ENCODE data around the gene ABCG1. TPM values are rescaled to one million over a fixed set of nuclear protein-coding genes. Genes with fewer than 3 reads are reported as not detected.

The ABCG1 gene
- total RNA-seq, 1 donor from 2014 or later: 1.3 TPM

DNA sequence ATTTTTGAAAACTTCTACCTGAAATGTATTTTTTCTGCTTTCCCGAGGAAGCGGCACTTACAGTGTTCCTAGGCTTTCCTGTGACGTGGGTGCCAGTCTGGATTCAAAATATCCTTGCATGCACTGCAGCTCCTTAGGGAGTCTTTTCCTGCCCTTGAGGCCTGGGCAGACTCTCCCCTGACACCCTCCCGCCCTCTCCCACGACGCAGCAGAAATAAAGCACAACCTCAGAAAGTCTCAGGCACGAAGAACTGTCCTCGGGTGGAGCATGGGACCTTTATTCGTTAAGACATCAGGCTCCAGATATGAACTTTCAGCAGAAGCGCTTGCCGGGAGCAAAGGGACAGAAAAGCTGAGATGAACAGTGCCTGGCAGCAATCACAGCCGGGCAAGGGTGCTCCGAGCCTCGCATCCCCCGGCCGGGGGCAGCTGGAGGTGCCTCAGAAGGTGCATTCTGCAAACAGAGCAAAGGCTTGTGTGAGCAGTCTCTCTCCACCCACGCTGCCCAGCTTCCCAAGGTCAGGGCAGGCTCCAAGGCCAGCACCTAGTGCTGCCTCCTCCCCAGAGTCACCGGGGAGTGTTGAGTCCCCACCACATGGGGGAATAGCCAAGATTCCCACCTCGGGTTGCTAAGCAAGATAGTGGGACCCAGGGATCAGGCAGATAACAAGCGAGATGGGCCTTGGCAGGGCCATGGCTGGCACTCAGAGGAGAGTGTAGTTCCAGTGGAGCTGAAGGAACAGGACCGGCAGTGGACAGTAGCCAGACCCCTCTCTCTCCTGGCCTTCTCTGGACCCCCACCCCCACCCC, 93.1 kb downstream of the ABCG1 start:
- Mint-ChIP-seq H3K4me3 (ENCODE audit: unreplicated experiment) (no peak overlapping the region), H3K9me3 (ENCODE audit: unreplicated experiment) (no peaks in the 10 kb centered on the region), H3K4me1 (ENCODE audit: low read depth, unreplicated experiment) (peaks cover 8% of the 10 kb centered on the region), H3K27me3 (ENCODE audit: low read depth, unreplicated experiment) (peaks cover 57% of the 10 kb centered on the region), H3K36me3 (ENCODE audit: low read depth, unreplicated experiment) (no peaks in the 10 kb centered on the region), H3K27ac (ENCODE audit: unreplicated experiment) (no peak overlapping the region)
- Histone ChIP-seq H2AFZ (ENCODE audit: low read depth, low read length) (no peak overlapping the region), H3K4me1 (ENCODE audit: insufficient read depth, low read length) (peaks cover 3% of the 10 kb centered on the region), H3K36me3 (ENCODE audit: insufficient read depth, low read length) (no peaks in the 10 kb centered on the region), H3K9ac (ENCODE audit: low read length) (no peak overlapping the region), H3K4me2 (ENCODE audit: low read length) (no peak overlapping the region), H3K9me3 (ENCODE audit: insufficient read depth, low read depth, low read length) (no peaks in the 10 kb centered on the region), H3K27ac (ENCODE audit: low read depth, low read length) (no peak overlapping the region), H3K4me3 (ENCODE audit: insufficient read depth, low read depth, low read length) (no peak overlapping the region), H4K20me1 (ENCODE audit: insufficient read depth, low read length) (no peaks in the 10 kb centered on the region), H3K79me2 (ENCODE audit: insufficient read depth, low read length) (no peaks in the 10 kb centered on the region), H3K27me3 (ENCODE audit: insufficient read depth, low read length) (peaks cover 14% of the 10 kb centered on the region)
- TF ChIP-seq EZH2 (IDR thresholded peaks at IDR 0.05; ENCODE audit: insufficient read depth, low read length): no peak
- TF ChIP-seq, protein P1, sequence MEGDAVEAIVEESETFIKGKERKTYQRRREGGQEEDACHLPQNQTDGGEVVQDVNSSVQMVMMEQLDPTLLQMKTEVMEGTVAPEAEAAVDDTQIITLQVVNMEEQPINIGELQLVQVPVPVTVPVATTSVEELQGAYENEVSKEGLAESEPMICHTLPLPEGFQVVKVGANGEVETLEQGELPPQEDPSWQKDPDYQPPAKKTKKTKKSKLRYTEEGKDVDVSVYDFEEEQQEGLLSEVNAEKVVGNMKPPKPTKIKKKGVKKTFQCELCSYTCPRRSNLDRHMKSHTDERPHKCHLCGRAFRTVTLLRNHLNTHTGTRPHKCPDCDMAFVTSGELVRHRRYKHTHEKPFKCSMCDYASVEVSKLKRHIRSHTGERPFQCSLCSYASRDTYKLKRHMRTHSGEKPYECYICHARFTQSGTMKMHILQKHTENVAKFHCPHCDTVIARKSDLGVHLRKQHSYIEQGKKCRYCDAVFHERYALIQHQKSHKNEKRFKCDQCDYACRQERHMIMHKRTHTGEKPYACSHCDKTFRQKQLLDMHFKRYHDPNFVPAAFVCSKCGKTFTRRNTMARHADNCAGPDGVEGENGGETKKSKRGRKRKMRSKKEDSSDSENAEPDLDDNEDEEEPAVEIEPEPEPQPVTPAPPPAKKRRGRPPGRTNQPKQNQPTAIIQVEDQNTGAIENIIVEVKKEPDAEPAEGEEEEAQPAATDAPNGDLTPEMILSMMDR (IDR thresholded peaks at IDR 0.05; ENCODE audit: insufficient read depth, low read depth, low read length): no peak
- FAIRE-seq (no peak), DNase-seq (ENCODE audit: low read depth) (no peak)

DNA sequence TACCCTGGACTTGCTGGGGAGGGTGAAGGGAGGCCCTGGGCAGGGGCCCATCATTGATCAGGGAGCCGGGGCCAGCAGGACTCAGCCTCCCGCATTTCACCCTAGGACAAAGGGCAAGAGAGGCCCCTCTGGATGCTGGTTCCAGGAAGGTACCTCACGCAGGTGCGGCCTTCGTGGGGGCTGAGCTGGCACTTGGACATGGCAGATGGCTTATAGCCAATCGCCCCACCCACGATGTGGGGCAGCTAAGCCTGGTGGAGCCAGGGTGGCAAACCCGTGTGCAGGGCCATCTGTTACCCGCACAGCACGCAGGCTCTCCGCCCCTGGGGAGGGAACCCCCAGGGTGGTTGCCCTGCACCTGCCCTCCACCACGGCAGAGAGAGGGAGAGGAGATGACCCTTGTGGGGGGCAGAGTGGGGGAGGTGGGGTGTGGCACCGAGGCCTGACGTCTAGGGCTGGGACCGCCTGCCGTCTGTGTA, 93.7 kb downstream of the ABCG1 start:
- H3K4me2 ChIP-seq (ENCODE audit: low read length): no peak overlapping the region
- FAIRE-seq: no peak
- Mint-ChIP-seq H3K27me3 (ENCODE audit: low read depth, unreplicated experiment) (peaks cover 53% of the 10 kb centered on the region), H3K9me3 (ENCODE audit: unreplicated experiment) (no peaks in the 10 kb centered on the region), H3K4me1 (ENCODE audit: low read depth, unreplicated experiment) (peaks cover 8% of the 10 kb centered on the region), H3K36me3 (ENCODE audit: low read depth, unreplicated experiment) (no peaks in the 10 kb centered on the region), H3K27ac (ENCODE audit: unreplicated experiment) (no peak overlapping the region), H3K4me3 (ENCODE audit: unreplicated experiment) (no peak overlapping the region)
- H2AFZ ChIP-seq (ENCODE audit: low read depth, low read length): no peak overlapping the region
- peaks cover 3% of the 10 kb centered on the region for H3K4me1 ChIP-seq (ENCODE audit: insufficient read depth, low read length)
- no peak for DNase-seq (ENCODE audit: low read depth)
- H3K4me3 ChIP-seq (ENCODE audit: insufficient read depth, low read depth, low read length): no peak overlapping the region
- no peaks in the 10 kb centered on the region for H3K79me2 ChIP-seq (ENCODE audit: insufficient read depth, low read length)
- peaks cover 9% of the 10 kb centered on the region for H3K27me3 ChIP-seq (ENCODE audit: insufficient read depth, low read length)
- H4K20me1 ChIP-seq (ENCODE audit: insufficient read depth, low read length): no peaks in the 10 kb centered on the region
- no peak for TF ChIP-seq EZH2 (IDR thresholded peaks at IDR 0.05; ENCODE audit: insufficient read depth, low read length)
- TF ChIP-seq, protein P1 (IDR thresholded peaks at IDR 0.05; ENCODE audit: insufficient read depth, low read depth, low read length): no peak
- no peaks in the 10 kb centered on the region for H3K36me3 ChIP-seq (ENCODE audit: insufficient read depth, low read length)
- H3K9ac ChIP-seq (ENCODE audit: low read length): no peak overlapping the region
- H3K9me3 ChIP-seq (ENCODE audit: insufficient read depth, low read depth, low read length): no peaks in the 10 kb centered on the region
- H3K27ac ChIP-seq (ENCODE audit: low read depth, low read length): no peak overlapping the region

DNA sequence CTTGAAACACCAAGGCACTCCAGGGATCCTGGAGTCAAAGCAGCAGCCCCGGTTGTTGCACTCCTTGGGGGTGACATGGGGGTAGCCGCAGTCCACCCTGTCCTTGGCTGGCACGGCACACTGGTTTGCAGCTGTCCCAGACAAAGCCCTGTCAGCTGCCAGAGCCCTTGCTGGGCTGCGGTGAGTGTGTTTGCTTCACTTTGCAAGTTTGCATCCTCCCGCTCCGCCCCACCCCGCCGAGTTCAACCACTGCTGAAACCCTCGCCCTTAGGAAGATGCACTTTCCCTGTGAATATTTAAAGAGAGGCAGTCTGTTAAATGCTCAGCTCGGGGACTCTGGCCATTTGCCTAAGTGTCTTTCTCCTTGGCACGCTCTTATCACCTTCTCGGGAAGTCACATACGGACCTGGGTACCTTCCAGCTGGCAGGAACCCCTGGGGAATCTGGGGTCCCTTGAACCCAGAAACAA, 94.6 kb downstream of the ABCG1 start:
- Mint-ChIP-seq H3K36me3 (ENCODE audit: low read depth, unreplicated experiment) (no peaks in the 10 kb centered on the region), H3K4me1 (ENCODE audit: low read depth, unreplicated experiment) (peaks cover 8% of the 10 kb centered on the region), H3K27me3 (ENCODE audit: low read depth, unreplicated experiment) (peaks cover 46% of the 10 kb centered on the region), H3K4me3 (ENCODE audit: unreplicated experiment) (no peak overlapping the region), H3K27ac (ENCODE audit: unreplicated experiment) (no peak overlapping the region), H3K9me3 (ENCODE audit: unreplicated experiment) (no peaks in the 10 kb centered on the region)
- Histone ChIP-seq H2AFZ (ENCODE audit: low read depth, low read length) (no peak overlapping the region), H3K4me3 (ENCODE audit: insufficient read depth, low read depth, low read length) (no peak overlapping the region), H3K79me2 (ENCODE audit: insufficient read depth, low read length) (no peaks in the 10 kb centered on the region), H3K4me1 (ENCODE audit: insufficient read depth, low read length) (peaks cover 3% of the 10 kb centered on the region), H3K4me2 (ENCODE audit: low read length) (no peak overlapping the region), H3K27me3 (ENCODE audit: insufficient read depth, low read length) (peaks cover 7% of the 10 kb centered on the region), H3K27ac (ENCODE audit: low read depth, low read length) (no peak overlapping the region), H3K36me3 (ENCODE audit: insufficient read depth, low read length) (no peaks in the 10 kb centered on the region), H3K9me3 (ENCODE audit: insufficient read depth, low read depth, low read length) (no peaks in the 10 kb centered on the region), H4K20me1 (ENCODE audit: insufficient read depth, low read length) (no peaks in the 10 kb centered on the region), H3K9ac (ENCODE audit: low read length) (no peak overlapping the region)
- FAIRE-seq: no peak
- TF ChIP-seq, protein P1 (IDR thresholded peaks at IDR 0.05; ENCODE audit: insufficient read depth, low read depth, low read length): no peak
- no peak for TF ChIP-seq EZH2 (IDR thresholded peaks at IDR 0.05; ENCODE audit: insufficient read depth, low read length)
- DNase-seq (ENCODE audit: low read depth): no peak

Data from astrocyte (in vitro differentiated cells and primary cell).